B cell (primary cell): Measurements from ENCODE around the gene RASGEF1C. TPM values are rescaled to one million over a fixed set of nuclear protein-coding genes. Genes with fewer than 3 reads are reported as not detected.

ENCODE experiments used
- ATAC-seq: fragments of 200-7000 bp; cut with Tn5 transposase; one replicate; pipeline ENCODE4 v1.10.0; 2021; ENCODE audit warnings: low read depth, mild to moderate bottlenecking, moderate number of reproducible peaks, moderate library complexity
- CTCF ChIA-PET: fragments of 350-600 bp; sonication (Branson Sonifier 250); formaldehyde crosslinking; loops from one replicate; lab custom pipeline; 2021; ENCODE audit warnings: antibody characterized with exemption, inconsistent platforms; lab: Charles Lee
- POLR2A ChIA-PET: fragments of 350-600 bp; sonication (Branson Sonifier 250); formaldehyde crosslinking; loops from one replicate; lab custom pipeline; 2021; ENCODE audit warnings: antibody characterized with exemption; lab: Charles Lee
- DNase-seq: peaks from one replicate; pipeline ENCODE4 v3.0.0; 2013
- H2AFZ ChIP-seq: 2 replicates; pipeline ENCODE4 v1.6.1; 2012; ENCODE audit warnings: mild to moderate bottlenecking, low read depth, low read length; ENCODE audit not compliant: insufficient read depth, poor library complexity, severe bottlenecking
- H3K27ac ChIP-seq, 2 donors: 1 replicate in 1 of 2; 2 replicates in 1 of 2; pipeline ENCODE4 v1.5.1; 2012 to 2013; ENCODE audit warnings: low read length in 2 of 2, mild to moderate bottlenecking in 2 of 2, moderate library complexity in 1 of 2
- H3K27me3 ChIP-seq, 4 experiments: fragments of 200-600 bp in 1 of 4; sonication (generic) in 1 of 4; replicated peaks in 1 of 4; 1 replicate in 2 of 4; 2 replicates in 2 of 4; pipeline versions ENCODE4 v1.6.1 to v1.7.0; 2013 to 2016; ENCODE audit warnings: low read length in 3 of 4, mild to moderate bottlenecking in 2 of 4, mixed read lengths in 1 of 4, moderate library complexity in 1 of 4; ENCODE audit not compliant: insufficient read depth in 4 of 4, control insufficient read depth in 3 of 4; ENCODE audit errors: control extremely low read depth in 1 of 4
- H3K36me3 ChIP-seq, 2 experiments: replicated peaks in 1 of 2; 1 replicate in 1 of 2; 2 replicates in 1 of 2; pipeline versions ENCODE4 v1.6.1 to v1.7.1; 2013; ENCODE audit warnings: low read length in 1 of 2; ENCODE audit not compliant: insufficient read depth in 2 of 2, control insufficient read depth in 1 of 2; ENCODE audit errors: control extremely low read depth in 1 of 2, extremely low read depth in 1 of 2
- H3K4me1 ChIP-seq, 2 donors: fragments of 200-600 bp in 1 of 2; sonication (generic) in 1 of 2; 1 replicate in 1 of 2; 2 replicates in 1 of 2; pipeline versions ENCODE4 v1.5.1 to v1.6.1; 2013 to 2017; ENCODE audit warnings: low read length in 2 of 2; ENCODE audit not compliant: control insufficient read depth in 2 of 2, insufficient read depth in 2 of 2
- H3K4me2 ChIP-seq: replicated peaks from 2 replicates; pipeline ENCODE3; 2012; ENCODE audit warnings: mild to moderate bottlenecking, low read depth, low read length; ENCODE audit not compliant: poor library complexity, severe bottlenecking
- H3K4me3 ChIP-seq, 5 experiments: fragments of 200-600 bp in 1 of 5; sonication (generic) in 1 of 5; 1 replicate in 3 of 5; 2 replicates in 2 of 5; pipeline versions ENCODE4 v1.5.1 to v1.7.0; 2011 to 2016; ENCODE audit warnings: low read length in 4 of 5, mild to moderate bottlenecking in 4 of 5, low read depth in 2 of 5, control low read depth in 1 of 5, moderate library complexity in 1 of 5; ENCODE audit not compliant: insufficient read depth in 1 of 5; ENCODE audit errors: control extremely low read depth in 1 of 5, extremely low read depth in 1 of 5
- H3K79me2 ChIP-seq: fragments of 200-600 bp; sonication (generic); one replicate; pipeline ENCODE4 v1.6.0; 2016; ENCODE audit warnings: low read length; ENCODE audit not compliant: control insufficient read depth, insufficient read depth
- H3K9ac ChIP-seq: fragments of 200-600 bp; sonication (generic); 2 replicates; pipeline ENCODE4 v1.6.1; 2017; ENCODE audit warnings: mild to moderate bottlenecking, low read length, moderate library complexity
- H3K9me3 ChIP-seq, 3 donors: one replicate each; pipeline versions ENCODE4 v1.6.1 to v1.7.1; 2013; ENCODE audit warnings: low read length in 2 of 3; ENCODE audit not compliant: control insufficient read depth in 2 of 3, insufficient read depth in 1 of 3; ENCODE audit errors: control extremely low read depth in 1 of 3
- H4K20me1 ChIP-seq: 2 replicates; pipeline ENCODE4 v1.6.0; 2012; ENCODE audit warnings: mild to moderate bottlenecking, low read length; ENCODE audit not compliant: insufficient read depth, control insufficient read depth, poor library complexity, severe bottlenecking
- H3K27ac Mint-ChIP-seq: one replicate; pipeline ENCODE4 v1.8.0; 2021; ENCODE audit warnings: mixed read lengths
- H3K27me3 Mint-ChIP-seq: one replicate; pipeline ENCODE4 v1.8.0; 2021; ENCODE audit warnings: mixed read lengths
- H3K4me1 Mint-ChIP-seq: one replicate; pipeline ENCODE4 v1.8.0; 2021; ENCODE audit warnings: mixed read lengths
- H3K4me3 Mint-ChIP-seq: one replicate; pipeline ENCODE4 v1.8.0; 2021; ENCODE audit warnings: mixed read lengths
- H3K9me3 Mint-ChIP-seq: one replicate; pipeline ENCODE4 v1.8.0; 2022; ENCODE audit warnings: mixed read lengths; ENCODE audit not compliant: insufficient read depth
- EZH2 ChIP-seq: IDR thresholded peaks from 2 replicates; pipeline ENCODE4 v1.6.1; 2012; ENCODE audit warnings: borderline replicate concordance, low read depth, mild to moderate bottlenecking, moderate library complexity, low read length; ENCODE audit not compliant: insufficient read depth, poor library complexity, severe bottlenecking
- WGBS: methylation state at CpG from one replicate; pipeline ENCODE4 v1.1.5; 2013; ENCODE audit warnings: missing lambda C conversion rate; ENCODE audit not compliant: insufficient coverage; 5-methylcytosine and 5-hydroxymethylcytosine counted together
- intact Hi-C: fragments of 100-400 bp; cut with micrococcal nuclease; formaldehyde crosslinking; loops from one replicate; pipeline ENCODE4 v1.10.0; 2022
- polyA plus RNA-seq: library from polyadenylated mRNA; depleted of rRNA; stranded (reverse); fragments of >200 nt; gene quantifications from 2 replicates; pipeline ENCODE4 v1.2.3, GENCODE V29; 2012
- total RNA-seq, 2 donors: library from RNA; stranded (reverse); fragments of 120-200 nt in 1 of 2; gene quantifications; 1 replicate in 1 of 2; 2 replicates in 1 of 2; pipeline versions ENCODE4 v1.2.3 to v1.2.4, GENCODE V29; 2013 to 2022
- TF ChIP-seq, protein P1 (sequence below): fragments of 200-600 bp; IDR thresholded peaks from one replicate; pipeline ENCODE4 v1.8.0; 2022; ENCODE audit warnings: antibody characterized with exemption, mild to moderate bottlenecking

Gene RASGEF1C
- total and polyA plus RNA-seq, 2 donors (not counting 1 experiment from before 2014, with no cell fraction given) = not detected

DNA sequence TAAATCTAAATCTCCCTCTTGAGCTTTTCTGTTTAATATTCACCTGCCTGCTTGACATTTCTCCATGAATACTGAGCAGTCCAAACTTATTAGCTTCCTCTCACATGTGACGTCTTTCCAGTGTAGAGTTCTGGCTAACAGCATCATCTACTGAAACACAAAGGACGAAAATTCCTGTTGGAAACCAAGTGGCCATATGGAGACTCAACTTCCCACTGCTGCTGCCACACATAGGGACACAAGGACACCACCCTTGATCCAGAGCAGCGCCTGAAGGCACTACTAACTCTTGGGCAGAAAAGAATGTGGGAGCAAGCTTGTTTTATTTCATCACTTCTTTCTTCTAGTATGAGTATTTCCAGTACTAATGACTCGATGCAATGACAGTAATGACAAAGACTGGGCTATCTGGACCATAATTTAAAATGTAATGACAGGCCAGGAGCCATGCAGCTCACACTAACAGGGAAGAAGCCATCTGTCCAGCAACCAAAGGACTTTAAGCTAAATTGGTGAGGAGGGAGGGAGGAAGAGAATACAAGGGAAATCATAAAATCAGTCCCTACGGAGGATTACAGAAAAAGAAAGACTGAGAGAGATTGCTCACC is 156.7 kb downstream of the RASGEF1C start:
- no peaks in the 10 kb centered on the region for H3K9me3 Mint-ChIP-seq
- Histone ChIP-seq H4K20me1 (peaks cover 15% of the 10 kb centered on the region), H3K36me3 (no peaks in the 10 kb centered on the region), H3K4me1 (no peaks in the 10 kb centered on the region), H3K9ac (no peak overlapping the region), H2AFZ (no peak overlapping the region), H3K27me3 (no peaks in the 10 kb centered on the region), H3K4me3 (no peak overlapping the region), H3K27ac (no peak overlapping the region), H3K9me3 (no peaks in the 10 kb centered on the region), H3K4me2 (no peak overlapping the region), H3K79me2 (peaks cover 47% of the 10 kb centered on the region)
- H3K4me3 Mint-ChIP-seq = no peak overlapping the region
- TF ChIP-seq, protein P1, sequence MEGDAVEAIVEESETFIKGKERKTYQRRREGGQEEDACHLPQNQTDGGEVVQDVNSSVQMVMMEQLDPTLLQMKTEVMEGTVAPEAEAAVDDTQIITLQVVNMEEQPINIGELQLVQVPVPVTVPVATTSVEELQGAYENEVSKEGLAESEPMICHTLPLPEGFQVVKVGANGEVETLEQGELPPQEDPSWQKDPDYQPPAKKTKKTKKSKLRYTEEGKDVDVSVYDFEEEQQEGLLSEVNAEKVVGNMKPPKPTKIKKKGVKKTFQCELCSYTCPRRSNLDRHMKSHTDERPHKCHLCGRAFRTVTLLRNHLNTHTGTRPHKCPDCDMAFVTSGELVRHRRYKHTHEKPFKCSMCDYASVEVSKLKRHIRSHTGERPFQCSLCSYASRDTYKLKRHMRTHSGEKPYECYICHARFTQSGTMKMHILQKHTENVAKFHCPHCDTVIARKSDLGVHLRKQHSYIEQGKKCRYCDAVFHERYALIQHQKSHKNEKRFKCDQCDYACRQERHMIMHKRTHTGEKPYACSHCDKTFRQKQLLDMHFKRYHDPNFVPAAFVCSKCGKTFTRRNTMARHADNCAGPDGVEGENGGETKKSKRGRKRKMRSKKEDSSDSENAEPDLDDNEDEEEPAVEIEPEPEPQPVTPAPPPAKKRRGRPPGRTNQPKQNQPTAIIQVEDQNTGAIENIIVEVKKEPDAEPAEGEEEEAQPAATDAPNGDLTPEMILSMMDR = no peak
- no peak for TF ChIP-seq EZH2
- intact Hi-C loops = no loop called here
- DNase-seq = no peak
- POLR2A ChIA-PET = no interaction called here
- CTCF ChIA-PET = no interaction called here
- ATAC-seq = no peak
- H3K27me3 Mint-ChIP-seq = no peaks in the 10 kb centered on the region
- H3K4me1 Mint-ChIP-seq = peaks cover 10% of the 10 kb centered on the region
- whole genome bisulfite sequencing = 86% methylated on average over 1 of the region's 5 CpGs
- no peak overlapping the region for H3K27ac Mint-ChIP-seq

Other genes starting within 250 kb of the RASGEF1C start
- gene RNF130, start 137.5 kb downstream of the RASGEF1C start, total RNA-seq = 25.8 and 28.4 TPM in 2 replicates
- gene RNF130, start 137.5 kb downstream of the RASGEF1C start, polyA plus RNA-seq = 14.7 and 18.1 TPM in 2 replicates
- gene MAPK9, start 82.9 kb upstream of the RASGEF1C start, total RNA-seq = 39.7 and 40.4 TPM in 2 replicates
- gene MAPK9, start 82.9 kb upstream of the RASGEF1C start, polyA plus RNA-seq = 19.7 and 25.1 TPM in 2 replicates
- 1.6 and 2.8 TPM in 2 replicates for gene GFPT2, start 144.1 kb upstream of the RASGEF1C start, total RNA-seq
- gene GFPT2, start 144.1 kb upstream of the RASGEF1C start, polyA plus RNA-seq = 0.03 TPM in 1 of 2 replicates, not detected in the other